Activated CD4-positive, alpha-beta T cell treated with anti-CD3 and anti-CD28 coated beads for 1 hour (primary cell): ENCODE results near the gene PTCD2.

ENCODE experiments used
- DNase-seq: peaks from one replicate; pipeline ENCODE4 v3.0.0-alpha.2; 2020

Gene PTCD2

DNA sequence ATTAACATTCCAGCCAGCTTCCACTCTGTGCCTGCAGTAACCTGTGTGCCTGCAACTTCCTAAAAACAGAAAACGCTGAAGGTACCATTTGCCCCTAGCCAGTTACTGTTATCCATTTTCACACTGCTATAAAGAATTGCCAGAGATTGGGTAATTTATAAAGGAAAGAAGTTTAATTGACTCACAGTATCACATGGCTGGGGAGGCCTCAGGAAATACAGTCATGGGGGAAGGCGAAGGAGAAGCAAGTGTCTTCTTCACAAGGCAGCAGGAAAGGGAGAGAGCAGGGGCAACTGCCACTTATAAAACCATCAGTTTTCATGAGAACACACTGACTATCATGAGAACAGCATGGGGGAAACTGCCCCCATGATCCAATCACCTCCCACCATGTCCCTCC is 31.2 kb downstream of the PTCD2 start:
- no peak for DNase-seq

DNA sequence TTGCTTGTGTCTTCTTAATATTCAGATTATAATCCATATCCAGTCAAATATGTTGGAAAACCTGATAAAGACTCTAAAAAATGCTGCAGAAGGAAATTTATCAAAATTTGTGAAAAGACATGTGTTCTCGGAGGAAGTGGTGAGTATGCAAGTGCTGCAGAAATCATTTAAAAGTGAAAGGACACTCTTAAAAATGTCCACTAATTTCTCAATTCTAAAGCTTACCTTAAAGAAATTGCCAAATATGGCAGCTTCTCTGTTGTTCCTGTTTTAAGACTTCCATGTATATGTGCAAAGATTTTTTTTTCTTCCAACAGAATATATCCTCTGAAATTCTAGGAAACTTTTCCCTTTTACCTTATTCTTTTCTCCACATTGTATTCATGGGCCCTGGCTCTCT is 32.4 kb downstream of the PTCD2 start:
- no peak for DNase-seq

DNA sequence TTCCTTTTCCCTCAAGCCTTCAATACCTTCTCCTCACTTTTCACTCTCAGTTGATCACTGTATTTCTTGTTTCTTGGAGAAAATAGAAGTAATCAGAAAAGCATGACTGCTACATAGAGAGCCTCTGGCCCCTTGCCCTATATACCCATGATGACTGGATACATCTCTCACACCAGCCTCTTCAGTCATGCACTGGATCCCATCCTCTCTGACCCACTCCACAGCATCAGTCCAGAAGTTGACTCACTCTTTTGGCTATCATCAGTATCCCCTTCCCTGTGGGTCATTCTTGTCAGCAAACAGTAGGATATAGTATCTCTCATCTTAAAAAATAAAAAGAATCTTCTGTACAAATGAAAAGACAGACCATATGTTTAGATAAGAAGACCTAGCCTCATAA is 32.9 kb downstream of the PTCD2 start:
- no peak for DNase-seq

DNA sequence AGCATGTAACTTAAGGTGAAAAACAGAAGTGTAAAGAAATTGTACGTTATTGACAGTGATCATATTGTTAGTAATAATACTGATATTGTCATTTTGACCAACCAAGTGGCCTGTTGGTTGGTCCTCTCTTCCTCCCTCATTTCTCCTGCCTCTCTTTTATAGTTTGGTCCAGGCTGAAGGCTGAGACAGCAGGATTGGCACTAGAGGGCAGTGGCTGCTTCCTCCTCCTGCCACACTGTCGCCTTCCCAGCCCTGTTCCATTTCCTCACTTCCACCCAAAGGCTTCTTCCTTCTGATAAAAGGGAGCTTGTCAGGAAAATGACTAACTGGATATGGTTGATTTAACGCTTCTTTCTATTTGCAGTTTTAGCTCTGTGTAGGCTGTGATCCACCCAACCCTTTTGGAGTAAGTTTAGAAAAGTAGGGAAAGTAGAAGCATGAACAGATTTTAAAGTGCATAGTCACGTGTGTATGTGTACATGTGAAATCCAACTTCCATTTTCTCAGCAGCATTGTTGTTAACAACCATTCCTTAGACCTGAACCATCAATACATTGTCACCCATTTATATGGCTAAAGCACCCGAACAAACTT is 35.6 kb downstream of the PTCD2 start:
- no peak for DNase-seq

- no peak for DNase-seq
These were observed 36.2 kb downstream of the PTCD2 start for GRCh38 chr5:72356361-72356760.

DNA sequence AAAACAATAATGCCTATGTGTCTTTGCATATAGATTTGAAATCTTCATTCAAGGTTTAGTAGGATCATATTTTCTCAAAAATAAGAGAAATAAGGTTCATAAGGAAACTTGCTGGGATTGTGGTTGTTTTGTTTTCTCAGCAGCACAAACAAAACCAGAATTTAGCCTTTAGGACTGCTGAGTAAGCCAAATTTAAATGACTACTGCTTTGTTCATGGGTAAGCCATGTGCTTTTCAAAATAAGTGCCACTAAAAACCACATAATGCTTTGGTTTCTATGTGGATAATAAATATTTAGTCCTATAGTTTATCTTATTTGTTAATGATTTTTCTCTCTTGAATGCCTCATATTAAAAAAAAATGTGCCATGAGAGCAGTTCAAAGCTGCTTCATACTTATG is 38.8 kb downstream of the PTCD2 start:
- no peak for DNase-seq

DNA sequence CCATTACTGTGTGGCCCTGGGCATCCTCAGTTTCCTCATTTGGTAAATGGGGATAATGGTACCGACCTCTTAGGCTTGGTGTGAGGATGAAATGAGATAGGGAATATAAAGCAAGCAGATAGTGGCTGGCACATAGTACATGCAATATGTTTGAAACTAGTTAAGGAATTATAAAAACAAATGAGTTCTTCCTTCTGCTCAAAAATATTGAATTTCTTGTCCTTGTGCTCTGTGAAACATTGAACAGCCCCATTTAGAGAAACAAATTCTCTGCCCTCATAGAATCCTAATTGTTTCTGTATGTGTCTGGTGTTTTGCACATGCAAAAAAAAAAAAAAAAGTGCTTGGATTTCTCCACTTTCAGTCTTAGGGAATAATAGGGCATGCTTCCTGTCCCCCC is 39.7 kb downstream of the PTCD2 start:
- no peak for DNase-seq

DNA sequence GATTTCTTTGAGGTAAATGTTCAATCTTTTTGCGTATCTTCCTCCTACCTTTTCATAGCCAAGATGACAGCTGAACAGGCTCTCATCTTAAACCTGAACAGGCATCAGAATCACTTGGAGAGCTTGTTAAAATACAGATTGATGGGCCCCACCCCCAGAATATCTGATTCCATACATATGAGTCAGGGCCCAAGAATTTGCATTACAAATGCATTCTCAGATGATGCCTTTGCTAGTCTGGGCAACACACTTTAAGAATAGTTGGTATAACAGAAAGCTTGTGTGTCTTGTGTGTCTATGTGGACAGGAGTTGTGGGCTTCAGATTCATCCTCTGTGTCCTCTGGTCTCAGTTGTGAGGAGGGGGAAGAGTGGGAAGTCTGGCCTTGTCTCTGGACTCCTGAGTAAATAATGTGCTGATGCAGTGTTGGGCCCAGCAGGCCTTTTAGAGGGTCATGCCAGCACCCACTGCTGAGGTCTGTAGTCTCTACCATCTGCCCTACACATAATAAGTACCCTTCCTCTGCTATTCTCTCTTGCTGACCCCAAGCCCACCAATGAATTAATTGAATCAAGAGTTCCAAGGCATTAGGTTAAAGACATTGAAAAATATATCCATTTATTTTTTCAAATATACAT is 43.1 kb downstream of the PTCD2 start:
- no peak for DNase-seq

- DNase-seq, result no peak
These were observed 44.0 kb downstream of the PTCD2 start for GRCh38 chr5:72364171-72364570.

DNA sequence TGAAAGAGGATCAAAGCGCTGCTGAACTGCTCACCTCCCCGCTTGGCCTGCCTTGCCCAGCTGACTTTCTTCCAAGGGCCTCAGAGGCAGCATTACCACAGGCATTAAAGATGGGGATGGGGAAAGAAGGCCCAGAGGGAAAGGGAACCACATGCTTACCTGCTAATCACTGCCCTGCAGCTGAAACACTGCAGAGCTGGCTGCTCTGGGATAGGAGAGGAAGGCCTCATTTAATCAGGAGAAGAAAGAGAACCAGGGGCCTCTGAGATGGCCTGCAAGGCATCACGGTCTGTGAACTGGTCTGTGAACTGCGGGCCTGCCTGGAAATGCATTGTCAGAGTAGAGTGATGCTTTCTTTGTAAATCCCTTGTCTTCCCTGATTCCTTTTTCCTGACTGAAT is 44.8 kb downstream of the PTCD2 start:
- DNase-seq, result no peak

DNA sequence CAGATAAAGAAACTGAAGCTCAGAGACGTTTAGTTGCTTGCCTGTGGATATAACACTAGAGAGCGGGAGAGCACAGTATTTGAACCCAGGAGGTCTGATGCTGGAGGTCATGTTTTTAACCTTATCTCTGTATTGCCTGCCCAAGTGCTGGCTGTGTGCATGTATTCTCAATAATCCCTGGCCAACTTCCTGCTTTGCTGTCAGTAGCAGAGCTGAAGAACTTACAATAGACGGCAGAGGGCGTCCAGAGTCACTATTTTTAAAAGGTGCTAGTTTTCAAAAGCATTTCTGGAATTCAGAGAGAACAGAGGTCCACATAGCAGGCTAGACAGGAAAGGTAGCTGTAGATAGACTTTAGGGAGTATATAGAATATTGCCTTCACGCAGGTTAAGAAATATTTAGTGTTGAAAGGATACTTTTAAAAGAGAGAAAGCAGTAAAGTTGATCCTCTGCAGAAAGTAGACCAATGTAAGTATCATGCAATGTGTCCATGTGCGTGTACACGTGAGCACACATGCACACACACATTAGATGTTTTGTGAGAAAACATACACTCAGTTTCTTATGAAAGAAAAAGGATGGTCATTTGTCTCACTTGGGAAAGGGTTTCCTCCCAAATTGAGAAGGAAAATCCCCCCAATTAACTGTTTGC is 46.3 kb downstream of the PTCD2 start:
- no peak for DNase-seq

DNA sequence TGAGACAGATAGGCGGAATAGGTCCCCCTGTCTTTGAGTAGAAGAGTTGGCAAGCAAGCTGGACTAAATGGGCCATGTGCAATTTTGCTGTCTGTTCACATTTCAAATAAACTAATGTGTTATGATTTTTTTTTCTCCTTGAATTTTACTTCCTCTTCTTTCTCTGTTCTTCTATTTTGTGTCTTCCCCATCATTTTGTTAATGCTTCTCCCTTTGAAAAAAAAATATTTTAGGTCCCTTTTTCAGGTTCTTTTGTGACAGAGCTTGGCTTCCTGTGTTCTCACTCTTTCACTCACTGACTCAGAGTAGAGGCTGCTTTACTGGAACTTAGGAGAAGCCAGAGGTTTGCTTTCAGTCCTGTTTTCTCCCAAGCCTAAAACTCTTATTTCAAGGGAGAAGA is 48.1 kb downstream of the PTCD2 start:
- no peak for DNase-seq

DNA sequence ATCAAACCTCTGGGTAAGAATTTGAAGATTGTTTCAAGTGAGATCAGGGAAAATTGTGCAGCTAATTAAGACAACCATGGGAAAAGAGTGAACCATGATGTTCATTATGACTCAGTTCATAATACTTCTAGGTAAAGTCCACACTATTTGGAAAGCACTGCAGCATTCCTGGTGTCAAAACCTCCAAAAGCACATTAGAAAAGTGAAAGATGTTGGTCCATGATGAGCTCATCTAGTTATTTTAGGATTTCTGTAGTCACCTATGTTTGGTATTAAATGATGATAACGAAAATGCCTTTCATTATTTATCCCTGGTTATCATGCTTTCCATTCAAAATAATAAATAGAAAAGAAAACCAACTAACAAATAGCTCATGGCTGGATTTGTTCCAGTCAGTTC is 49.1 kb downstream of the PTCD2 start:
- DNase-seq, result no peak

- no peak for DNase-seq
These were observed 49.5 kb downstream of the PTCD2 start for GRCh38 chr5:72369711-72370110.

- no peak for DNase-seq
These were observed 52.2 kb downstream of the PTCD2 start for GRCh38 chr5:72372331-72372730.

GRCh38 chr5:72372923-72373322 is 52.8 kb downstream of the PTCD2 start:
- no peak for DNase-seq

- no peak for DNase-seq
These were observed 54.7 kb downstream of the PTCD2 start for GRCh38 chr5:72374844-72375243.

DNA sequence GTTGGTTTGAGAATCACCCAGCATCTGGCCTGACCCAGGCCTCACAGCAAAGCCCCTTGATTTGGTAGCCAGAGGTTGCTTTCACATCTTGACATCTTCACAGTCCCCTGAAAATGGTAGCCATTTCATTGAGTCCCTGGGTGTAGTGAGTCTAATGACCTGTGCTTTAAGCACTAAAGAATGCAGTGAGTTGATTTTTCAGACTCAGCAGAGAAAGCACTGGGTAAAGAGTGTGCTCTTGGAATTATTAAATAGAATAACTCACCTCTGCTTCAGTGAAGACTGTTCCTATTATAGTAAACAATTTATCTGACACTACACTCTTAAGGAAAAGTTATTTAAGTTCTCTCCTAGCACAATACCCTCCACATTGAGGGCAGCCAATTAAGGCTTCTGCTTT is 56.2 kb downstream of the PTCD2 start:
- no peak for DNase-seq

- no peak for DNase-seq
These were observed 57.9 kb downstream of the PTCD2 start for GRCh38 chr5:72377910-72378638.

DNA sequence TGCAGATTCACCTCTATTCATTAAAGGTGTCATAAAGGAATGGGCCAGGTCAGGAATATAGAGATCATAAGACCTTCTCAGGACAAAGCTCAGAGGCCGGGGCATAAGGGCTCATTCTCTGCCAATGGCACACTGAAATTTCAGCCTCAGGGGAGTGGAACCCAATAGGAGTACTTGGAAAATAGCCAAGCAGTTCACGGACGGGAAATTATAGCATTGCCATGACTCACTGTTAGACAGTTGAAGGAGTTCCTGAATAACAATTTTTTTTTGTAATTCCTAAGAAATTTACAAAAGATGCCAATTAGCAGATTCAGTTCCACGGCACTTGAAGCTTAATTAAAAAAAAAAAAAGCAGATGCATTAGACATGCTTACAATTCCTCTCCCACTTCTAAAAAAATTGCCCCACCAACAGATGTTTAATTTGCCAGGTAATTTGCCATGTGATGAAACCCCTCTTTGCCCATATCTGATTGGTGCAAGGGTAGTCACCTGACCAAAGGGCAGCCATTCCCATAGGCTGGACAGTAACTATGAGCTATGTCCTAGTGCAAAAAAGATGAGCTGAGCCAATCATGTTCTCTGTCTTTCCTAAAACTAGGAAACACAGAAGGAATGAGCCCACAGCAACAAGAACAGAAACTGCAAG is 58.6 kb downstream of the PTCD2 start:
- DNase-seq, result no peak

DNA sequence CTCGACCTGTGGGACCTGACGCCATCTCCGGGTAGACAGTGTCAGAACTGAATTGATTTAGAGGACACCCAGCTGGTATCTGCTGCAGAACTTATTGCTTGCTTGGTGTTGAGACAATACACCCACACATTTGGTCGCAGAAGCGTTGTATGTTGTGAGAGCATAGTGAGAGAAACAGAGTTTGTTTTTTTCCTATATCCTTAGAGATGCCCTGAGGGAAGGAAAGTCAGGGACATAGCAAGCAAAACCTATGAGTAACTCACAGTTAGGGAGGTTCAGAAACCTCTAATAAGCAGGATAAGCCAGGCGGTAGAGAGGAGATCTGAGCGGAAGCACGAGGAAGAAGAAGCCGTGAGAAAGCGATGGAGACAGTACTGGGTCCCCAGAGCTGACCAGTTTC is 59.8 kb downstream of the PTCD2 start:
- no peak for DNase-seq

GRCh38 chr5:72380492-72381274 is 60.5 kb downstream of the PTCD2 start:
- no peak for DNase-seq

- no peak for DNase-seq
These were observed 63.1 kb downstream of the PTCD2 start for GRCh38 chr5:72383280-72383679.
